PC-9 (cell line): ENCODE results near the gene SUPT3H.

ENCODE experiments used
- EZH2 ChIP-seq: fragments of 200-600 bp; sonication (generic); IDR thresholded peaks from 2 replicates; pipeline ENCODE4 v1.8.0; 2017; ENCODE audit warnings: antibody characterized with exemption, low read depth
- TF ChIP-seq, protein P1 (sequence below): fragments of 200-600 bp; sonication (generic); conservative IDR thresholded peaks from 2 replicates; pipeline ENCODE4 v1.6.1; 2017; ENCODE audit warnings: mixed run types, antibody characterized with exemption, mild to moderate bottlenecking, moderate library complexity

DNA sequence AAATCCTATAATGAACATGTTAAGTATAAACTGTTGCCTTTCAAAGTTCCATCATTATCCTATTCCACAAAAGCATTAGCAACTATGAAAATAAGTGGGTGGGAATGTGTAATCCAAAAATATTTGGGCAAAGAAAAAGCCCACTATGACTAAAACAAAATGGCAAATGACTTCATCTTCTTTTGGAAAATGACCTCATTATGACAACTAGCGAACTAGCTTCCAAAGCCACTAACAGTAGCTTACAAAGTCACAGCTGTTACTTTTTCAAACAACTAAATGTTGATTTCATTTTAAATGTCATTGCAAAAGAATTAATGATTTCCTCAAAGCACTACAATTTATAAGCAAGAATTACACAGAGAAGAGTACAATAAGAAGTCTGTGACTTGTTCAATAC lies 99.4 kb downstream of the SUPT3H start:
- TF ChIP-seq, protein P1, sequence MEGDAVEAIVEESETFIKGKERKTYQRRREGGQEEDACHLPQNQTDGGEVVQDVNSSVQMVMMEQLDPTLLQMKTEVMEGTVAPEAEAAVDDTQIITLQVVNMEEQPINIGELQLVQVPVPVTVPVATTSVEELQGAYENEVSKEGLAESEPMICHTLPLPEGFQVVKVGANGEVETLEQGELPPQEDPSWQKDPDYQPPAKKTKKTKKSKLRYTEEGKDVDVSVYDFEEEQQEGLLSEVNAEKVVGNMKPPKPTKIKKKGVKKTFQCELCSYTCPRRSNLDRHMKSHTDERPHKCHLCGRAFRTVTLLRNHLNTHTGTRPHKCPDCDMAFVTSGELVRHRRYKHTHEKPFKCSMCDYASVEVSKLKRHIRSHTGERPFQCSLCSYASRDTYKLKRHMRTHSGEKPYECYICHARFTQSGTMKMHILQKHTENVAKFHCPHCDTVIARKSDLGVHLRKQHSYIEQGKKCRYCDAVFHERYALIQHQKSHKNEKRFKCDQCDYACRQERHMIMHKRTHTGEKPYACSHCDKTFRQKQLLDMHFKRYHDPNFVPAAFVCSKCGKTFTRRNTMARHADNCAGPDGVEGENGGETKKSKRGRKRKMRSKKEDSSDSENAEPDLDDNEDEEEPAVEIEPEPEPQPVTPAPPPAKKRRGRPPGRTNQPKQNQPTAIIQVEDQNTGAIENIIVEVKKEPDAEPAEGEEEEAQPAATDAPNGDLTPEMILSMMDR, result no peak
- TF ChIP-seq EZH2, result no peak
